Cardiac fibroblast (primary cell): ENCODE measurements around the gene SLC12A7.

Source experiments
- DNase-seq, 2 donors: peaks; one replicate each; pipeline versions ENCODE4 v3.0.0 to v3.0.0-alpha.2; 2010; ENCODE audit warnings: low read depth in 2 of 2
- H3K4me3 ChIP-seq, 2 donors: replicated peaks in 1 of 2; 1 replicate in 1 of 2; 2 replicates in 1 of 2; pipeline ENCODE4 v1.5.1; 2011; ENCODE audit warnings: low read depth in 2 of 2, low read length in 2 of 2, mild to moderate bottlenecking in 2 of 2, moderate library complexity in 1 of 2
- CTCF ChIP-seq: IDR thresholded peaks from one replicate; pipeline ENCODE4 v1.5.1; 2011; ENCODE audit warnings: low read depth, mild to moderate bottlenecking, low read length, inconsistent platforms

Gene SLC12A7

DNA sequence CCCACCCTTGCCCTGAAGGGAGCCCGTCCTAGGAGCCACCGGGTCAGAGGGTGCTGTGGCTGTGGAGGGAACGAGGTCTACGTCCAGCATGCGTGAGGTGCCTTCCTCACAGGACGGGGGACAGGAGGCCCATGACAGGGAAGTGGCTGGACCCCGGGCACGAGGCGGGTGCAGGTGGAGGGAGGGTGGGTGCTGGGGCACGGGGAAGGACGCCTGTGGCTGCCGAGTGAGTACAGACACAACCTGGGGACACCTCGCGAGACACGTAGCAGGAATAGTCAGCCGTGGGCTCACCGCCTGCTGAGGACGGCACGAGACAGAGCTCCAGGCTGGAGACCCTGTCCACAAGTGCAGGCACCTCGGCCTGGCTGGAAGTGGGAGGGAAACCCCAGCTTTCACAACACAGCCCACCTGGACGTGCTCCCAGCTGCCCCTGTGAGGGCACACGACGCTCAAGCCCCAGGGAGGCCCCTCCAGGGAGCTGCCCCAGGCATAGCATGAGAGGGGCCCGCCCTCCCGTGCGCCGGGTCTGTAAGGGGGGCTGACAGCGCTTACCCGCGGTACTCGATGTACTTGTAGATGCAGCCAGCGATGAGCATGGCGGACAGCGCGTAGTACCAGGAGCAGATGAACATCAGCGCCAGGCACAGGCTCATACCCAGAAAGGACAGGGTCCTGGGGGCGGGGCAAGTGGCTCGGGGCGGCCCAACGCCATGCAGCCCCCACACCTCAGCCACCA, 36.9 kb downstream of the SLC12A7 start:
- H3K4me3 ChIP-seq: no peak overlapping the region
- no peak for TF ChIP-seq CTCF
- DNase-seq: no peak

DNA sequence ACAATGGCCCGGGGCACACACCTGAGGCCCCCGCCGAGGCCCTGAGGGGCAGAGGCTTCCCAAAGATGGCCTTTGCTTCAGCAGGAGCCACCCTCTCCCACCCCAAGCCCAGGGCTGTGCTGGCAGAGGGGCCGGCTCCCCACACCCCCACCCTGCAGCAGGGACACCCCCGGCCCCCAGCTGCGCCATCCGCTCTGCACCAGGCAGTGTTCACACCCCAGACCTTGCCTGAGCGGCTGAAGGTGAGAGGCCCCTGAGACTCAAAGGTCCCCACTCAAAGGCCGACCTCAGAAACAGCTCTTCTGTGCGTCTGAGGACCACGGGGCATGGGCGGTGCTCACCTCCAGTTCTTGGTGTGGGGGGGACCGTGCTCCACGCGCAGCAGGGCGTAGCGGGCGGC, 37.6 kb downstream of the SLC12A7 start:
- no peak overlapping the region for H3K4me3 ChIP-seq
- DNase-seq: no peak
- TF ChIP-seq CTCF: no peak

DNA sequence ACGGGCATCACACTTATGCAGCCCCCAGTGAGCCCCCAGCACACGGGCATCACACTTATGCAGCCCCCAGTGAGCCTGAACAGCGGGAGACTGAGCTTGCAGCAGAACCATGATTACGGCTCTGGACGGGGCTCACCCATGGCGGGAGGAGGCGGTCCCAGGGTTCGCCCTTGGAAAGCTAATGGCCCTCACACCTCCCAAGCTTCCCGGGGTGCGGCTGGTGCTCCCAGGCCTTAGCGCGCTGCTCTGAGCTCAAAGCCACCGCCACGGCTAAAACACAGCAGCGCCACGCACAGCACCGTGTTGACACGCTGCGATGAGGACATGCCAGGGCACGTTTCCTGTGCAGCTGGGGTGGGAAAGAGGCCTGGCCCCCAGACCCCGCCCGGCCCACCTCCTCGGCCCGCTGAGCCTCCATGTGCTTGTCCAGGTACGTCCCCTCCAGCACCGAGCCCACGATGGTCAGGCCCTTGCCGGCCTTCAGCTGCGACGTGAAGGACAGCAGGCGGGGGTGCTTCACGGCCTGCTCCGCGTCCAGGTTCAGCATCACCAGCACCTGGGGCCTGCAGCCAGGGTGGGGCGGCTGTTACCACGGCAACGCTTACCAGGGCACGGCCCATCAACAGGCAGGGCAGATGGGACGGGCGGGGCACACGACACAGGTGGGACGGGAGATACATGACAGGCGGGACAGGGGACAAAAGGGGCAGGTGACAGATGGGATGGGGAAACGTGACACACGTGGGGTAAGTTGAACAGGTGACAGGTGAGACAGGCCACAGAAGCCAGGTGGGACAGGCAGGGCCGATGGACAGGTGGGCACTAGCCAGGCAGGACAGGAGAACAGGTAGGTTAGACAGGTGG, 38.4 kb downstream of the SLC12A7 start:
- no peak overlapping the region for H3K4me3 ChIP-seq
- DNase-seq: no peak
- TF ChIP-seq CTCF: no peak

GRCh38 chr5:1069720-1070088, 42.2 kb downstream of the SLC12A7 start:
- TF ChIP-seq CTCF: no peak
- H3K4me3 ChIP-seq: no peak overlapping the region
- DNase-seq: no peak

DNA sequence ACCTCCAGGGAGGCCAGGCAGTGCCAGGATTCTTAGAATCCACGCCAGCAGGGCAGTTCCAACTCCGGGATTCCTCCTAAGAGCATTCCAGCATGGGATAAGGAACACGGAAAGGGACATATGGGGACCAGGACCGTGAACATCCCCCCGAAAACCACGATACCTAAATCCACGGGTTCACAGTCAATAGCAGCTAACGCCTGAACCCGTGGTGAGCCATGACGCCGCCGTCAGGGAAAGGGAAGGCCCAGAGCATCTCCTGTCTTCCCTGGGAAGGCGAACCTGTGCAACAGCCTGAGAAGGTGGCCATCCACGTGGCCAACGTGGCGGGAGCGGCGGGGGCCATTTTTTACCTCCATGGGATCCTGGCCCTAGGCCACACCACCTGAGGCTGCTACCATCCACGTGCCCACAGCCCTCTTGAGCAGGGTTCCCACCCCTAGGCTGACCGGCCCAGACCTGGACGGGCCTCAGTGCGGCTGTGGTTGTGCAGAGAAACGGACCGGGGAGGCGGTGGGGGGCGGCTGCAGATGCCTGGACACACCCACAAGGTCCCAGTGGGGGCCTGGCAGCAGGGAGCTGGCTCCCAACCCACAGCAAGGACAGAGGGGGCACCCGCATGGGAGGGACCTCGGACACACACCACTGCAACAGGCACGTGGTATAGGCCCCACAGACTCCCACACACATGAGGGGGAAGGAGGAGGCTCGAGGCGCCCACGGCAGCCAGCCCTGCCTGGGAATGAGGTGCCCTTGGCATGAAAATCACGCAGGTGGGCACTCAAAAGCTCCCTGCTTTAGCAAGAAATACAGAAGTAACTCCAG, 42.8 kb downstream of the SLC12A7 start:
- no peak for TF ChIP-seq CTCF
- DNase-seq: no peak
- H3K4me3 ChIP-seq: no peak overlapping the region

GRCh38 chr5:1068204-1068894, 43.5 kb downstream of the SLC12A7 start:
- TF ChIP-seq CTCF: no peak
- no peak overlapping the region for H3K4me3 ChIP-seq
- no peak for DNase-seq
